Kidney epithelial cell (primary cell): Measurements from ENCODE around the gene DGLUCY. TPM values are rescaled to one million over a fixed set of nuclear protein-coding genes. Genes with fewer than 3 reads are reported as not detected.

Experiments
- DNase-seq: peaks from one replicate; pipeline ENCODE4 v3.0.0-alpha.2; 2010; ENCODE audit warnings: low read depth
- H3K27me3 ChIP-seq: 2 replicates; pipeline ENCODE4 v1.6.0; 2011; ENCODE audit warnings: low read length; ENCODE audit not compliant: control insufficient read depth, insufficient read depth
- H3K36me3 ChIP-seq: 2 replicates; pipeline ENCODE4 v1.5.1; 2011; ENCODE audit warnings: low read length; ENCODE audit not compliant: control insufficient read depth, insufficient read depth
- H3K4me3 ChIP-seq: 2 replicates; pipeline ENCODE4 v1.5.1; 2011; ENCODE audit warnings: low read depth, mild to moderate bottlenecking, control low read depth, low read length
- CTCF ChIP-seq: IDR thresholded peaks from 2 replicates; pipeline ENCODE4 v1.5.1; 2011; ENCODE audit warnings: mild to moderate bottlenecking, moderate library complexity, low read length, control low read depth, inconsistent platforms; ENCODE audit not compliant: insufficient read depth, poor library complexity, severe bottlenecking
- total RNA-seq: library from RNA; depleted of rRNA; stranded (reverse); fragments of >200 nt; gene quantifications from 2 replicates; pipeline ENCODE4 v1.2.3, GENCODE V29; 2015

DGLUCY gene
- total RNA-seq, 1 donor from 2014 or later: 38.1 TPM

GRCh38 chr14:91272341-91273272 lies 158.7 kb downstream of the DGLUCY start:
- TF ChIP-seq CTCF: no peak
- Histone ChIP-seq H3K36me3 (no peaks in the 10 kb centered on the region), H3K4me3 (no peak overlapping the region), H3K27me3 (no peaks in the 10 kb centered on the region)
- DNase-seq: no peak

- Histone ChIP-seq H3K4me3 (no peak overlapping the region), H3K27me3 (no peaks in the 10 kb centered on the region), H3K36me3 (no peaks in the 10 kb centered on the region)
- TF ChIP-seq CTCF: no peak
- no peak for DNase-seq
Measured at GRCh38 chr14:91273273-91273884, 159.5 kb downstream of the DGLUCY start.

GRCh38 chr14:91273885-91274273 lies 160.0 kb downstream of the DGLUCY start:
- Histone ChIP-seq H3K4me3 (no peak overlapping the region), H3K36me3 (no peaks in the 10 kb centered on the region), H3K27me3 (no peaks in the 10 kb centered on the region)
- DNase-seq: no peak
- TF ChIP-seq CTCF: no peak

- no peak for TF ChIP-seq CTCF
- DNase-seq: no peak
- Histone ChIP-seq H3K27me3 (no peaks in the 10 kb centered on the region), H3K36me3 (no peaks in the 10 kb centered on the region), H3K4me3 (no peak overlapping the region)
Measured at GRCh38 chr14:91274796-91275195, 160.9 kb downstream of the DGLUCY start.

Other genes with a start within 250 kb of the DGLUCY start
- 2.7 and 3.7 TPM in 2 replicates for gene RPS6KA5, start 53.4 kb upstream of the DGLUCY start, total RNA-seq
- gene GPR68, start 130.6 kb downstream of the DGLUCY start, total RNA-seq: 3.4 and 4.7 TPM in 2 replicates